B cell (primary cell): ENCODE data around the gene TXNDC11. TPM values are rescaled to one million over a fixed set of nuclear protein-coding genes. Genes with fewer than 3 reads are reported as not detected.

Experiments
- ATAC-seq: fragments of 200-7000 bp; cut with Tn5 transposase; one replicate; pipeline ENCODE4 v1.10.0; 2021; ENCODE audit warnings: low read depth, mild to moderate bottlenecking, moderate number of reproducible peaks, moderate library complexity
- CTCF ChIA-PET: fragments of 350-600 bp; sonication (Branson Sonifier 250); formaldehyde crosslinking; loops from one replicate; lab custom pipeline; 2021; ENCODE audit warnings: antibody characterized with exemption, inconsistent platforms; lab: Charles Lee
- POLR2A ChIA-PET: fragments of 350-600 bp; sonication (Branson Sonifier 250); formaldehyde crosslinking; loops from one replicate; lab custom pipeline; 2021; ENCODE audit warnings: antibody characterized with exemption; lab: Charles Lee
- DNase-seq: peaks from one replicate; pipeline ENCODE4 v3.0.0; 2013
- H2AFZ ChIP-seq: 2 replicates; pipeline ENCODE4 v1.6.1; 2012; ENCODE audit warnings: mild to moderate bottlenecking, low read depth, low read length; ENCODE audit not compliant: insufficient read depth, poor library complexity, severe bottlenecking
- H3K27ac ChIP-seq, 2 donors: 1 replicate in 1 of 2; 2 replicates in 1 of 2; pipeline ENCODE4 v1.5.1; 2012 to 2013; ENCODE audit warnings: low read length in 2 of 2, mild to moderate bottlenecking in 2 of 2, moderate library complexity in 1 of 2
- H3K27me3 ChIP-seq, 4 experiments: fragments of 200-600 bp in 1 of 4; sonication (generic) in 1 of 4; replicated peaks in 1 of 4; 1 replicate in 2 of 4; 2 replicates in 2 of 4; pipeline versions ENCODE4 v1.6.1 to v1.7.0; 2013 to 2016; ENCODE audit warnings: low read length in 3 of 4, mild to moderate bottlenecking in 2 of 4, mixed read lengths in 1 of 4, moderate library complexity in 1 of 4; ENCODE audit not compliant: insufficient read depth in 4 of 4, control insufficient read depth in 3 of 4; ENCODE audit errors: control extremely low read depth in 1 of 4
- H3K36me3 ChIP-seq, 2 experiments: replicated peaks in 1 of 2; 1 replicate in 1 of 2; 2 replicates in 1 of 2; pipeline versions ENCODE4 v1.6.1 to v1.7.1; 2013; ENCODE audit warnings: low read length in 1 of 2; ENCODE audit not compliant: insufficient read depth in 2 of 2, control insufficient read depth in 1 of 2; ENCODE audit errors: control extremely low read depth in 1 of 2, extremely low read depth in 1 of 2
- H3K4me1 ChIP-seq, 2 donors: fragments of 200-600 bp in 1 of 2; sonication (generic) in 1 of 2; 1 replicate in 1 of 2; 2 replicates in 1 of 2; pipeline versions ENCODE4 v1.5.1 to v1.6.1; 2013 to 2017; ENCODE audit warnings: low read length in 2 of 2; ENCODE audit not compliant: control insufficient read depth in 2 of 2, insufficient read depth in 2 of 2
- H3K4me2 ChIP-seq: replicated peaks from 2 replicates; pipeline ENCODE3; 2012; ENCODE audit warnings: mild to moderate bottlenecking, low read depth, low read length; ENCODE audit not compliant: poor library complexity, severe bottlenecking
- H3K4me3 ChIP-seq, 5 experiments: fragments of 200-600 bp in 1 of 5; sonication (generic) in 1 of 5; 1 replicate in 3 of 5; 2 replicates in 2 of 5; pipeline versions ENCODE4 v1.5.1 to v1.7.0; 2011 to 2016; ENCODE audit warnings: low read length in 4 of 5, mild to moderate bottlenecking in 4 of 5, low read depth in 2 of 5, control low read depth in 1 of 5, moderate library complexity in 1 of 5; ENCODE audit not compliant: insufficient read depth in 1 of 5; ENCODE audit errors: control extremely low read depth in 1 of 5, extremely low read depth in 1 of 5
- H3K79me2 ChIP-seq: fragments of 200-600 bp; sonication (generic); one replicate; pipeline ENCODE4 v1.6.0; 2016; ENCODE audit warnings: low read length; ENCODE audit not compliant: control insufficient read depth, insufficient read depth
- H3K9ac ChIP-seq: fragments of 200-600 bp; sonication (generic); 2 replicates; pipeline ENCODE4 v1.6.1; 2017; ENCODE audit warnings: mild to moderate bottlenecking, low read length, moderate library complexity
- H3K9me3 ChIP-seq, 3 donors: one replicate each; pipeline versions ENCODE4 v1.6.1 to v1.7.1; 2013; ENCODE audit warnings: low read length in 2 of 3; ENCODE audit not compliant: control insufficient read depth in 2 of 3, insufficient read depth in 1 of 3; ENCODE audit errors: control extremely low read depth in 1 of 3
- H4K20me1 ChIP-seq: 2 replicates; pipeline ENCODE4 v1.6.0; 2012; ENCODE audit warnings: mild to moderate bottlenecking, low read length; ENCODE audit not compliant: insufficient read depth, control insufficient read depth, poor library complexity, severe bottlenecking
- H3K27ac Mint-ChIP-seq: one replicate; pipeline ENCODE4 v1.8.0; 2021; ENCODE audit warnings: mixed read lengths
- H3K27me3 Mint-ChIP-seq: one replicate; pipeline ENCODE4 v1.8.0; 2021; ENCODE audit warnings: mixed read lengths
- H3K4me1 Mint-ChIP-seq: one replicate; pipeline ENCODE4 v1.8.0; 2021; ENCODE audit warnings: mixed read lengths
- H3K4me3 Mint-ChIP-seq: one replicate; pipeline ENCODE4 v1.8.0; 2021; ENCODE audit warnings: mixed read lengths
- H3K9me3 Mint-ChIP-seq: one replicate; pipeline ENCODE4 v1.8.0; 2022; ENCODE audit warnings: mixed read lengths; ENCODE audit not compliant: insufficient read depth
- EZH2 ChIP-seq: IDR thresholded peaks from 2 replicates; pipeline ENCODE4 v1.6.1; 2012; ENCODE audit warnings: borderline replicate concordance, low read depth, mild to moderate bottlenecking, moderate library complexity, low read length; ENCODE audit not compliant: insufficient read depth, poor library complexity, severe bottlenecking
- WGBS: methylation state at CpG from one replicate; pipeline ENCODE4 v1.1.5; 2013; ENCODE audit warnings: missing lambda C conversion rate; ENCODE audit not compliant: insufficient coverage; 5-methylcytosine and 5-hydroxymethylcytosine counted together
- intact Hi-C: fragments of 100-400 bp; cut with micrococcal nuclease; formaldehyde crosslinking; loops from one replicate; pipeline ENCODE4 v1.10.0; 2022
- polyA plus RNA-seq: library from polyadenylated mRNA; depleted of rRNA; stranded (reverse); fragments of >200 nt; gene quantifications from 2 replicates; pipeline ENCODE4 v1.2.3, GENCODE V29; 2012
- total RNA-seq, 2 donors: library from RNA; stranded (reverse); fragments of 120-200 nt in 1 of 2; gene quantifications; 1 replicate in 1 of 2; 2 replicates in 1 of 2; pipeline versions ENCODE4 v1.2.3 to v1.2.4, GENCODE V29; 2013 to 2022
- TF ChIP-seq, protein P1 (sequence below): fragments of 200-600 bp; IDR thresholded peaks from one replicate; pipeline ENCODE4 v1.8.0; 2022; ENCODE audit warnings: antibody characterized with exemption, mild to moderate bottlenecking

The TXNDC11 gene
- total and polyA plus RNA-seq, 2 donors (not counting 1 experiment from before 2014, with no cell fraction given) = 50.2 to 76.9 TPM

DNA sequence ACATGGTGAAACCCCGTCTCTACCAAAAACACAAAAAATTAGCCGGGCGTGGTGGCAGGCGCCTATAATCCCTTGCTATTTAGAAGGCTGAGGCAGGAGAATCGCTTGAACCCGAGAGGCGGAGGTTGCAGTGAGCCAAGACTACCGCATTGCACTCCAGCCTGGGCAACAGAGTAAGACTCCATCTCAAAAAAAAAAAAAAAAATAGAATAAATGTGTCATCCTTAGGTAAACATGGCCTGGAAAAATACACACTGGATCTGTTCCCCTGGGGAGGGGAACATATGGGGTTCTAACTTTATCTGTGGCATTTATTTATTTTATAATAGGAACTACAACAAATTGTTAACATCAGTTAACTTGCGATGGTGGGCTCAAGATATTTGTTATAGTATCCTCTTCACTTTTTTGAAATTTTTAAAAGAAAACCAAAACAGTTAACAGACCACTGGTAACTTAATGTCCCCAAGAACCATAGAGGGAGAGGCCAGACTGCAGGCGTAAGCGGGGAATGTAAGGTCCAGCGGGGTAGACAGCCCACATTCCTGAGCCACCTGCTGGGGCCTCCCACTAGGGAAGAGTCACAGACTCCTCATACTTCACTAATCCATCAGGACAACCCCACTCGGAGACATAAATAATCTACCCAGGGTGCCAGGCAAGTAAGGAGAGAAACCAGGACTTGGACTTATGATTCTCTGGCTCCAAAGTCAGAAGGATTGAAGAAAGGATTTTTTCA lies 12.5 kb upstream of the TXNDC11 start:
- Histone ChIP-seq H3K4me1 (peaks cover 0 to under 1% of the 10 kb centered on the region in 2 donors), H3K27me3 (no peaks in the 10 kb centered on the region), H2AFZ (no peak overlapping the region), H3K9me3 (no peaks in the 10 kb centered on the region), H3K4me2 (no peak overlapping the region), H3K9ac (no peak overlapping the region), H3K79me2 (no peaks in the 10 kb centered on the region), H4K20me1 (no peaks in the 10 kb centered on the region), H3K36me3 (peaks cover 6 to 60% of the 10 kb centered on the region in 2 experiments), H3K27ac (no peak overlapping the region), H3K4me3 (no peak overlapping the region)
- WGBS = 98% methylated on average over 4 of the region's 13 CpGs
- ATAC-seq = no peak
- Mint-ChIP-seq H3K9me3 (no peaks in the 10 kb centered on the region), H3K4me3 (no peak overlapping the region), H3K4me1 (peaks cover 2% of the 10 kb centered on the region), H3K27ac (no peak overlapping the region), H3K27me3 (no peaks in the 10 kb centered on the region)
- ChIA-PET POLR2A (interaction anchor here (0.6 kb wide), 1 partner anchor 33 kb away, joined by 3 read pairs; no protein-coding TSS in a partner anchor), CTCF (no interaction called here)
- intact Hi-C loops = no loop called here
- DNase-seq = no peak
- TF ChIP-seq, protein P1, sequence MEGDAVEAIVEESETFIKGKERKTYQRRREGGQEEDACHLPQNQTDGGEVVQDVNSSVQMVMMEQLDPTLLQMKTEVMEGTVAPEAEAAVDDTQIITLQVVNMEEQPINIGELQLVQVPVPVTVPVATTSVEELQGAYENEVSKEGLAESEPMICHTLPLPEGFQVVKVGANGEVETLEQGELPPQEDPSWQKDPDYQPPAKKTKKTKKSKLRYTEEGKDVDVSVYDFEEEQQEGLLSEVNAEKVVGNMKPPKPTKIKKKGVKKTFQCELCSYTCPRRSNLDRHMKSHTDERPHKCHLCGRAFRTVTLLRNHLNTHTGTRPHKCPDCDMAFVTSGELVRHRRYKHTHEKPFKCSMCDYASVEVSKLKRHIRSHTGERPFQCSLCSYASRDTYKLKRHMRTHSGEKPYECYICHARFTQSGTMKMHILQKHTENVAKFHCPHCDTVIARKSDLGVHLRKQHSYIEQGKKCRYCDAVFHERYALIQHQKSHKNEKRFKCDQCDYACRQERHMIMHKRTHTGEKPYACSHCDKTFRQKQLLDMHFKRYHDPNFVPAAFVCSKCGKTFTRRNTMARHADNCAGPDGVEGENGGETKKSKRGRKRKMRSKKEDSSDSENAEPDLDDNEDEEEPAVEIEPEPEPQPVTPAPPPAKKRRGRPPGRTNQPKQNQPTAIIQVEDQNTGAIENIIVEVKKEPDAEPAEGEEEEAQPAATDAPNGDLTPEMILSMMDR = no peak
- no peak for TF ChIP-seq EZH2

DNA sequence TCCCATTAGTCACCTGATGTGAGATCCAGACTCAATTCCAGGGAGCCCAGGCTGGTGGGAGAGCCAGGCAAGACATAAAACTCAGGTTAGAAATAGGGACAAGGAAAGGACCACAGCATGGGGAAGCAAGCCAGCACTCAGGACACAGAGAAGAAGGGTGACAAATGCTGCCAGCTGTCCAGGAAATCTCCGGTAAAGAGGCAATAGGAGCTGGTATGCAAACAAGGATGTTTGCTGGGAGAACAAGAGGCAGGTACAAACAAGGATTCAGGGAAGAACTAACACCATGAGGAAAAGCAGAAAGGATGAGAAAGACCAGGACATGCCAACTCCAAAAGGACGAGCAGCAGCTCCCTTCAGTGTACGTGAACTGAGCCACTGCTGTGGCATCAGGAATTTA lies 10.2 kb upstream of the TXNDC11 start:
- Histone ChIP-seq H3K9ac (no peak overlapping the region), H2AFZ (no peak overlapping the region), H3K79me2 (no peaks in the 10 kb centered on the region), H3K36me3 (peaks cover 0 to 54% of the 10 kb centered on the region in 2 experiments), H3K9me3 (no peaks in the 10 kb centered on the region), H3K4me3 (no peak overlapping the region), H3K4me2 (no peak overlapping the region), H3K4me1 (no peaks in the 10 kb centered on the region), H3K27ac (no peak overlapping the region), H3K27me3 (no peaks in the 10 kb centered on the region), H4K20me1 (no peaks in the 10 kb centered on the region)
- ChIA-PET CTCF (interaction anchor here (1.3 kb wide), 1 partner anchor 346 kb away, joined by 3 read pairs; no protein-coding TSS in a partner anchor), POLR2A (interaction anchor here (0.5 kb wide), 1 partner anchor 10 kb away, joined by 3 read pairs; no protein-coding TSS in a partner anchor)
- H3K4me3 Mint-ChIP-seq = no peak overlapping the region
- 100% methylated on average over 3 of the region's 3 CpGs for WGBS
- TF ChIP-seq, protein P1 = no peak
- no peak for TF ChIP-seq EZH2
- DNase-seq (no peak), ATAC-seq (no peak)
- H3K9me3 Mint-ChIP-seq = no peaks in the 10 kb centered on the region
- H3K27me3 Mint-ChIP-seq = no peaks in the 10 kb centered on the region
- intact Hi-C loops = no loop called here
- no peak overlapping the region for H3K27ac Mint-ChIP-seq
- no peaks in the 10 kb centered on the region for H3K4me1 Mint-ChIP-seq
